ENCODE measurements around the gene SARDH.

Gene SARDH

GRCh38 chr9:133715866-133716563 is 22.1 kb downstream of the SARDH start:
- Histone ChIP-seq H3K56ac (ENCODE audit: low read length) (no peak overlapping the region), H2BK5ac (ENCODE audit: low read length) (no peak overlapping the region), H3K4me3 (ENCODE audit: low read length) (no peak overlapping the region), H3K4me1 (ENCODE audit: control insufficient read depth, low read depth, low read length) (no peaks in the 10 kb centered on the region), H3K79me1 (ENCODE audit: low read length) (no peaks in the 10 kb centered on the region), H2AK5ac (ENCODE audit: low read length) (no peak overlapping the region), H2BK120ac (ENCODE audit: low read depth, low read length) (no peak overlapping the region), H3K4ac (ENCODE audit: low read depth, low read length) (no peak overlapping the region), H2BK15ac (replicated peaks; ENCODE audit: low read depth) (no peak overlapping the region), H3K36me3 (ENCODE audit: control insufficient read depth, insufficient read depth, low read length) (no peaks in the 10 kb centered on the region), H3K18ac (ENCODE audit: low read length) (no peak overlapping the region), H3K79me2 (ENCODE audit: control insufficient read depth, insufficient read depth, low read length) (no peaks in the 10 kb centered on the region), H3K4me2 (ENCODE audit: low read length) (no peak overlapping the region), H4K5ac (ENCODE audit: low read length) (no peak overlapping the region), H3K27ac (ENCODE audit: low read depth, low read length) (no peak overlapping the region), H4K8ac (ENCODE audit: low read depth, low read length) (no peak overlapping the region), H3K9ac (ENCODE audit: low read length) (no peak overlapping the region), H3K23ac (ENCODE audit: low read length) (no peak overlapping the region), H3K27me3 (ENCODE audit: insufficient read depth, low read length, poor library complexity) (no peaks in the 10 kb centered on the region)
- WGBS (ENCODE audit: extremely low coverage, insufficient coverage, low lambda C conversion rate), result no CpG with 5 or more reads among the region's 21 CpGs
- DNase-seq, result no peak

- H3K56ac ChIP-seq (ENCODE audit: low read length), result no peak overlapping the region
- H3K36me3 ChIP-seq (ENCODE audit: control insufficient read depth, insufficient read depth, low read length), result no peaks in the 10 kb centered on the region
- no peak overlapping the region for H2BK15ac ChIP-seq (replicated peaks; ENCODE audit: low read depth)
- no peaks in the 10 kb centered on the region for H3K27me3 ChIP-seq (ENCODE audit: insufficient read depth, low read length, poor library complexity)
- no peak overlapping the region for H3K4ac ChIP-seq (ENCODE audit: low read depth, low read length)
- DNase-seq, result no peak
- H4K8ac ChIP-seq (ENCODE audit: low read depth, low read length), result no peak overlapping the region
- H3K4me3 ChIP-seq (ENCODE audit: low read length), result no peak overlapping the region
- no peaks in the 10 kb centered on the region for H3K79me1 ChIP-seq (ENCODE audit: low read length)
- H2AK5ac ChIP-seq (ENCODE audit: low read length), result no peak overlapping the region
- H2BK120ac ChIP-seq (ENCODE audit: low read depth, low read length), result no peak overlapping the region
- H3K9ac ChIP-seq (ENCODE audit: low read length), result no peak overlapping the region
- H4K5ac ChIP-seq (ENCODE audit: low read length), result no peak overlapping the region
- no peaks in the 10 kb centered on the region for H3K4me1 ChIP-seq (ENCODE audit: control insufficient read depth, low read depth, low read length)
- no peak overlapping the region for H3K27ac ChIP-seq (ENCODE audit: low read depth, low read length)
- no peak overlapping the region for H2BK5ac ChIP-seq (ENCODE audit: low read length)
- no peak overlapping the region for H3K4me2 ChIP-seq (ENCODE audit: low read length)
- no peaks in the 10 kb centered on the region for H3K79me2 ChIP-seq (ENCODE audit: control insufficient read depth, insufficient read depth, low read length)
- no peak overlapping the region for H3K18ac ChIP-seq (ENCODE audit: low read length)
- no CpG with 5 or more reads among the region's 23 CpGs for WGBS (ENCODE audit: extremely low coverage, insufficient coverage, low lambda C conversion rate)
- no peak overlapping the region for H3K23ac ChIP-seq (ENCODE audit: low read length)
Measured at GRCh38 chr9:133715295-133715865, 22.8 kb downstream of the SARDH start.

- Histone ChIP-seq H3K27me3 (ENCODE audit: insufficient read depth, low read length, poor library complexity) (no peaks in the 10 kb centered on the region), H3K56ac (ENCODE audit: low read length) (no peak overlapping the region), H2BK5ac (ENCODE audit: low read length) (no peak overlapping the region), H3K4me1 (ENCODE audit: control insufficient read depth, low read depth, low read length) (no peaks in the 10 kb centered on the region), H3K27ac (ENCODE audit: low read depth, low read length) (no peak overlapping the region), H3K36me3 (ENCODE audit: control insufficient read depth, insufficient read depth, low read length) (no peaks in the 10 kb centered on the region), H4K5ac (ENCODE audit: low read length) (no peak overlapping the region), H2BK15ac (replicated peaks; ENCODE audit: low read depth) (no peak overlapping the region), H3K4me3 (ENCODE audit: low read length) (no peak overlapping the region), H3K18ac (ENCODE audit: low read length) (no peak overlapping the region), H3K4ac (ENCODE audit: low read depth, low read length) (no peak overlapping the region), H4K8ac (ENCODE audit: low read depth, low read length) (no peak overlapping the region), H3K4me2 (ENCODE audit: low read length) (no peak overlapping the region), H2AK5ac (ENCODE audit: low read length) (no peak overlapping the region), H3K9ac (ENCODE audit: low read length) (no peak overlapping the region), H3K23ac (ENCODE audit: low read length) (no peak overlapping the region), H3K79me1 (ENCODE audit: low read length) (no peaks in the 10 kb centered on the region), H3K79me2 (ENCODE audit: control insufficient read depth, insufficient read depth, low read length) (no peaks in the 10 kb centered on the region), H2BK120ac (ENCODE audit: low read depth, low read length) (no peak overlapping the region)
- DNase-seq, result peak; percentile 72
- WGBS (ENCODE audit: extremely low coverage, insufficient coverage, low lambda C conversion rate), result no CpG with 5 or more reads among the region's 15 CpGs
Measured at GRCh38 chr9:133714606-133715294, 23.4 kb downstream of the SARDH start.

GRCh38 chr9:133713960-133714495 is 24.1 kb downstream of the SARDH start:
- WGBS (ENCODE audit: extremely low coverage, insufficient coverage, low lambda C conversion rate), result no CpG with 5 or more reads among the region's 18 CpGs

GRCh38 chr9:133713150-133713959 is 24.8 kb downstream of the SARDH start:
- no peaks in the 10 kb centered on the region for H3K79me1 ChIP-seq (ENCODE audit: low read length)
- no peak overlapping the region for H3K9ac ChIP-seq (ENCODE audit: low read length)
- H3K4ac ChIP-seq (ENCODE audit: low read depth, low read length), result no peak overlapping the region
- no peak overlapping the region for H4K5ac ChIP-seq (ENCODE audit: low read length)
- H3K27me3 ChIP-seq (ENCODE audit: insufficient read depth, low read length, poor library complexity), result no peaks in the 10 kb centered on the region
- H3K36me3 ChIP-seq (ENCODE audit: control insufficient read depth, insufficient read depth, low read length), result no peaks in the 10 kb centered on the region
- no peaks in the 10 kb centered on the region for H3K4me1 ChIP-seq (ENCODE audit: control insufficient read depth, low read depth, low read length)
- H4K8ac ChIP-seq (ENCODE audit: low read depth, low read length), result no peak overlapping the region
- H2BK120ac ChIP-seq (ENCODE audit: low read depth, low read length), result no peak overlapping the region
- H3K4me2 ChIP-seq (ENCODE audit: low read length), result no peak overlapping the region
- no peak overlapping the region for H2AK5ac ChIP-seq (ENCODE audit: low read length)
- H3K79me2 ChIP-seq (ENCODE audit: control insufficient read depth, insufficient read depth, low read length), result no peaks in the 10 kb centered on the region
- no CpG with 5 or more reads among the region's 25 CpGs for WGBS (ENCODE audit: extremely low coverage, insufficient coverage, low lambda C conversion rate)
- no peak for DNase-seq
- no peak overlapping the region for H3K23ac ChIP-seq (ENCODE audit: low read length)
- H3K18ac ChIP-seq (ENCODE audit: low read length), result no peak overlapping the region
- no peak overlapping the region for H2BK5ac ChIP-seq (ENCODE audit: low read length)
- H3K27ac ChIP-seq (ENCODE audit: low read depth, low read length), result no peak overlapping the region
- no peak overlapping the region for H3K4me3 ChIP-seq (ENCODE audit: low read length)
- H2BK15ac ChIP-seq (replicated peaks; ENCODE audit: low read depth), result no peak overlapping the region
- no peak overlapping the region for H3K56ac ChIP-seq (ENCODE audit: low read length)

More at GRCh38 chr9:133713960-133714495, 24.1 kb downstream of the SARDH start:
- Histone ChIP-seq H2BK15ac (replicated peaks; ENCODE audit: low read depth) (no peak overlapping the region), H3K79me1 (ENCODE audit: low read length) (no peaks in the 10 kb centered on the region), H3K4ac (ENCODE audit: low read depth, low read length) (no peak overlapping the region), H3K4me1 (ENCODE audit: control insufficient read depth, low read depth, low read length) (no peaks in the 10 kb centered on the region), H4K5ac (ENCODE audit: low read length) (no peak overlapping the region), H3K27ac (ENCODE audit: low read depth, low read length) (no peak overlapping the region), H3K36me3 (ENCODE audit: control insufficient read depth, insufficient read depth, low read length) (no peaks in the 10 kb centered on the region), H2BK5ac (ENCODE audit: low read length) (no peak overlapping the region), H3K9ac (ENCODE audit: low read length) (no peak overlapping the region), H2BK120ac (ENCODE audit: low read depth, low read length) (no peak overlapping the region), H3K56ac (ENCODE audit: low read length) (no peak overlapping the region), H3K23ac (ENCODE audit: low read length) (no peak overlapping the region), H3K79me2 (ENCODE audit: control insufficient read depth, insufficient read depth, low read length) (no peaks in the 10 kb centered on the region), H3K18ac (ENCODE audit: low read length) (no peak overlapping the region), H3K4me2 (ENCODE audit: low read length) (no peak overlapping the region), H3K4me3 (ENCODE audit: low read length) (no peak overlapping the region), H4K8ac (ENCODE audit: low read depth, low read length) (no peak overlapping the region), H3K27me3 (ENCODE audit: insufficient read depth, low read length, poor library complexity) (no peaks in the 10 kb centered on the region), H2AK5ac (ENCODE audit: low read length) (no peak overlapping the region)
- no peak for DNase-seq

All from mesendoderm (in vitro differentiated cells).